ENCODE measurements around the gene LRIG1.

GRCh38 chr3:66465587-66465986 is 35.2 kb downstream of the LRIG1 start:
- TF ChIP-seq CTCF (IDR thresholded peaks at IDR 0.05), result no peak
- no peak for TF ChIP-seq POLR2A (IDR thresholded peaks at IDR 0.05)
